ENCODE measurements around the gene KCNQ5. TPM values are rescaled to one million over a fixed set of nuclear protein-coding genes. Genes with fewer than 3 reads are reported as not detected.
"Not testable (repeated sequence)": the region's sequence is repeated elsewhere in the genome, so short reads cannot be mapped to it uniquely, and the experiment has no call there.

KCNQ5 gene
- total and polyA plus RNA-seq, 12 donors: 0.10 to 3.6 (median 0.52) TPM

DNA sequence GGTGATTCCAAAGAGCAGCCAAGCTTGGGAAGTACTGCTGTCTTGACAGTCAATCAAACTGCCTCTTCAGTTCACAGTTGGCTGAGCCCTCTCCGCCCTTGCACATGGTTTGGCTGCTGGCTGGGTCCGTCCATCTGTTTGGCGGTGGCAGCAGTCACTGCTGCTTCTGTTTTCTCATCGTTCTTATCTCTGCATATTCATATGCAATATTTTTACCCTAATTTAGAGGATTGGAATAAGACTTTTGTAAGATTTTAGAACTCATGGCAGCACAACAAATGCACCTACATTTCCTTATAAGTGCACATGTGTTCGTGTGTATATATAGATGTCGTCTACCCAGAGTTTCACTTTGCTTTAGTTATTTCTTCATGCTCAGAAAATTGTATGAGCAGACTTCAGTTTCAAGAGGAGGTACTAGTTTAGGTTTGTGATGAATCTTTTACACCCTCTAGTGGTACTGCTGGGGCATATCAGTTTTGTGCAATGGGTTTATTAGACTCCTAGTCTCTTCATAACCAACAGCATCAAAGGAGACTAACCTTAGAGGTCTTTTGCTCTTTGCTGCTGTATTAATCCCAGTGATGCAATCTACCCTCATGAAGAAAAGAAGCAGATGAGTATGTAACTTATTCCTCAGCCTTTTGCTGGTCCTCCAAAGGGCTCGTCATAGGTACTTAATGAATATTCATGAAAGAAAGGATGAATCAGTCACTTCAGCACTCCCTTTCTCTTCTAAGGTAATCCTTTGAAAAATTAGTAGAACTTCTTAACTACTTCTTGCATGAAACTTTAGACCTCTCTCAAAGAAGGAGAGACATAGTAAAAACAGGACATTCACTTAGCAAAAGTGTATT lies 559.1 kb downstream of the KCNQ5 start:
- no peaks in the 10 kb centered on the region for H3K36me3 ChIP-seq (replicated peaks in 1 of 2)
- no peak overlapping the region for H3K27ac ChIP-seq
- no peaks in the 10 kb centered on the region for H3K27me3 ChIP-seq
- no peaks in the 10 kb centered on the region for H3K4me1 ChIP-seq (replicated peaks in 1 of 2)
- DNase-seq: peak in 4 of 7 donors; percentile 20 to 57 (median 25)
- H3K9me3 ChIP-seq (replicated peaks in 1 of 3): no peaks in the 10 kb centered on the region
- 9 to 13% (median 10%) methylated on average over 7 of the region's 7 CpGs for WGBS, 4 donors
- H3K4me3 ChIP-seq: peak overlapping the region in 1 of 4 donors; percentile 26
- TF ChIP-seq POLR2A (IDR thresholded peaks at IDR 0.05): no peak
- TF ChIP-seq, protein P1, sequence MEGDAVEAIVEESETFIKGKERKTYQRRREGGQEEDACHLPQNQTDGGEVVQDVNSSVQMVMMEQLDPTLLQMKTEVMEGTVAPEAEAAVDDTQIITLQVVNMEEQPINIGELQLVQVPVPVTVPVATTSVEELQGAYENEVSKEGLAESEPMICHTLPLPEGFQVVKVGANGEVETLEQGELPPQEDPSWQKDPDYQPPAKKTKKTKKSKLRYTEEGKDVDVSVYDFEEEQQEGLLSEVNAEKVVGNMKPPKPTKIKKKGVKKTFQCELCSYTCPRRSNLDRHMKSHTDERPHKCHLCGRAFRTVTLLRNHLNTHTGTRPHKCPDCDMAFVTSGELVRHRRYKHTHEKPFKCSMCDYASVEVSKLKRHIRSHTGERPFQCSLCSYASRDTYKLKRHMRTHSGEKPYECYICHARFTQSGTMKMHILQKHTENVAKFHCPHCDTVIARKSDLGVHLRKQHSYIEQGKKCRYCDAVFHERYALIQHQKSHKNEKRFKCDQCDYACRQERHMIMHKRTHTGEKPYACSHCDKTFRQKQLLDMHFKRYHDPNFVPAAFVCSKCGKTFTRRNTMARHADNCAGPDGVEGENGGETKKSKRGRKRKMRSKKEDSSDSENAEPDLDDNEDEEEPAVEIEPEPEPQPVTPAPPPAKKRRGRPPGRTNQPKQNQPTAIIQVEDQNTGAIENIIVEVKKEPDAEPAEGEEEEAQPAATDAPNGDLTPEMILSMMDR (IDR thresholded peaks at IDR 0.05): peak; percentile 67 to 78 (median 74)
- intact Hi-C loops (cut with DNase I): no loop called here

GRCh38 chr6:73182021-73182607 lies 560.2 kb downstream of the KCNQ5 start:
- TF ChIP-seq, protein P1 (IDR thresholded peaks at IDR 0.05): no peak
- no peak for TF ChIP-seq POLR2A (IDR thresholded peaks at IDR 0.05)
- H3K4me1 ChIP-seq (replicated peaks in 1 of 2): no peaks in the 10 kb centered on the region
- no peak overlapping the region for H3K27ac ChIP-seq
- no peaks in the 10 kb centered on the region for H3K36me3 ChIP-seq (replicated peaks in 1 of 2)
- H3K9me3 ChIP-seq (replicated peaks in 1 of 3): no peaks in the 10 kb centered on the region
- WGBS, 4 donors: 52 to 88% (median 72%) methylated on average over 2 of the region's 2 CpGs
- intact Hi-C loops (cut with DNase I): no loop called here
- no peak overlapping the region for H3K4me3 ChIP-seq
- H3K27me3 ChIP-seq: no peaks in the 10 kb centered on the region
- DNase-seq: no peak

DNA sequence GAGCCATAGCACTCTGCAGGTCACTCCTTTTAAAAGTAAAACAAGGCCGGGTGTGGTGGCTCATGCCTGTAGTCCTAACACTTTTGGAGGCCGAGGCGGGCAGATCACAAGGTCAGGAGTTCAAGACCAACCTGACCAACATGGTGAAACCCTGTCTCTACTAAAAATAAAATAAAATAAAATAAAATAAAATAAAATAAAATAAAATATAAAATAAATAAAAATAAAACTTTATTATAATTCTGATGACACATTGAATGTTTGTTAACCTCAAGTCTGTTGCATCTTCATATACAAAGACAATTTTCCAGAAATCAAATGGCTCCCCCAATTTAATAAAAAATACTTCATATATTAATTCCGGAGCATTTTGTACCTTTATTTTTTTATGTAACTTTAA lies 571.4 kb downstream of the KCNQ5 start:
- H3K4me1 ChIP-seq (replicated peaks in 1 of 2); H3K9me3 ChIP-seq (replicated peaks in 1 of 3); H3K27ac ChIP-seq; DNase-seq; H3K4me3 ChIP-seq; H3K27me3 ChIP-seq; H3K36me3 ChIP-seq (replicated peaks in 1 of 2); intact Hi-C loops (cut with DNase I): not testable (repeated sequence)
- WGBS, 4 donors: 78 to 90% (median 84%) methylated on average over 4 of the region's 4 CpGs

GRCh38 chr6:73194744-73195143 lies 572.9 kb downstream of the KCNQ5 start:
- no peak for TF ChIP-seq POLR2A (IDR thresholded peaks at IDR 0.05)
- TF ChIP-seq, protein P1 (IDR thresholded peaks at IDR 0.05): no peak
- no peaks in the 10 kb centered on the region for H3K9me3 ChIP-seq (replicated peaks in 1 of 3)
- no peaks in the 10 kb centered on the region for H3K4me1 ChIP-seq (replicated peaks in 1 of 2)
- H3K27me3 ChIP-seq: no peaks in the 10 kb centered on the region
- H3K36me3 ChIP-seq (replicated peaks in 1 of 2): no peaks in the 10 kb centered on the region
- intact Hi-C loops (cut with DNase I): no loop called here
- WGBS, 4 donors: 78 to 90% (median 85%) methylated on average over 6 to 7 of the region's 7 CpGs
- DNase-seq: no peak
- H3K27ac ChIP-seq: no peak overlapping the region
- no peak overlapping the region for H3K4me3 ChIP-seq
